ENCODE data around the gene MAP3K14. TPM values are rescaled to one million over a fixed set of nuclear protein-coding genes. Genes with fewer than 3 reads are reported as not detected.
A peak's percentile ranks its signal among the peaks of the same experiment; 100 is the strongest.

MAP3K14 gene
- polyA plus RNA-seq, 1 experiment, result 4.9 TPM

DNA sequence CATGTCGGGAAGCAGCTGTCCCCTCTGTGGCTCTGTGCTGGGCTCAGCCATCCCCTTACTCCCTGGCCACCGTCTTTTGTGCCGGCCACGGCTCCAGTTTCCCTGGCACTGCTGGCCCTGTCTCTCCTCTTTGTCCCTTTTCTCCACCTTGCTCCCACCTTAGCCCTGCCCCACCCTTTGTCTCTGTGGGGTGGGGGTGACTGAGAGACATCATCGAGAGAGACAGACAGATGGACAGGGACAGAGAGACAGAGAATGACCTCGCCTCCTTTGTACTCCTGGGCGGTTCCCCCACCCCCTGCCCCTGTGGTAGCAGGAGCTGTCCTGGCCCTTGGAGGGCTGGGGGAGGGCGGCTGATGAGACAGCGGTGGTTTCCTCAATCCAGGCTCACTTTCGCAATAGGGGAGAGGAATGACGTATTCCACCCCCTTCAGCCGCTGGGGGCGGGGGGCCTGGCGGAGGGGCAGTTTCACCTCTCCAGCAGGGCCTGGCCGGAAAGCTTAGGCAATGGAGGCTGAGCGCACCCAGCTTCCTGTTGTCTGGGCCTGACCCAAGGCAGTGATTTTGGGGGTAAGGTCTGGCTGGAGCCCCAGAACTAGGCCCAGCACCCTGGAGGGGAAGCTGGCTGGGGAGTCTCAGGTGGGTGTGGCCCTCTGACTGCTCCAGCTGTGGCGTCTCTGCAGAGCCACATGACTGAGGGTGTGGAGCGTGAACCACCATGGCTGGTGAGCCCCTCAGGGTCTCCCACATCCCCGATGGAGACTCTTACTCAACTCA lies 87.9 kb downstream of the MAP3K14 start:
- H3K27ac ChIP-seq (ENCODE audit: low read depth, low read length), result peak overlapping the region; percentile 89
- H3K9me3 ChIP-seq (ENCODE audit: control insufficient read depth, insufficient read depth, low read length), result no peaks in the 10 kb centered on the region
- TF ChIP-seq, protein P1, sequence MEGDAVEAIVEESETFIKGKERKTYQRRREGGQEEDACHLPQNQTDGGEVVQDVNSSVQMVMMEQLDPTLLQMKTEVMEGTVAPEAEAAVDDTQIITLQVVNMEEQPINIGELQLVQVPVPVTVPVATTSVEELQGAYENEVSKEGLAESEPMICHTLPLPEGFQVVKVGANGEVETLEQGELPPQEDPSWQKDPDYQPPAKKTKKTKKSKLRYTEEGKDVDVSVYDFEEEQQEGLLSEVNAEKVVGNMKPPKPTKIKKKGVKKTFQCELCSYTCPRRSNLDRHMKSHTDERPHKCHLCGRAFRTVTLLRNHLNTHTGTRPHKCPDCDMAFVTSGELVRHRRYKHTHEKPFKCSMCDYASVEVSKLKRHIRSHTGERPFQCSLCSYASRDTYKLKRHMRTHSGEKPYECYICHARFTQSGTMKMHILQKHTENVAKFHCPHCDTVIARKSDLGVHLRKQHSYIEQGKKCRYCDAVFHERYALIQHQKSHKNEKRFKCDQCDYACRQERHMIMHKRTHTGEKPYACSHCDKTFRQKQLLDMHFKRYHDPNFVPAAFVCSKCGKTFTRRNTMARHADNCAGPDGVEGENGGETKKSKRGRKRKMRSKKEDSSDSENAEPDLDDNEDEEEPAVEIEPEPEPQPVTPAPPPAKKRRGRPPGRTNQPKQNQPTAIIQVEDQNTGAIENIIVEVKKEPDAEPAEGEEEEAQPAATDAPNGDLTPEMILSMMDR (IDR thresholded peaks at IDR 0.05; ENCODE audit: low read depth, low read length), result no peak
- peak overlapping the region; percentile 22 for H3K4me3 ChIP-seq (ENCODE audit: low read depth, low read length)
- POLR2A ChIA-PET, result interaction anchor here (0.7 to 2.6 kb wide), 5 partner anchors 10 to 80 kb away, joined by 3 to 24 read pairs (median 3); partner anchors contain the start of gene HEXIM1
- CTCF ChIA-PET, result interaction anchor here (1.1 to 4.4 kb wide), 6 partner anchors 10 to 197 kb away, joined by 3 to 31 read pairs (median 5); partner anchors contain the start of gene ACBD4
- H3K27me3 ChIP-seq (ENCODE audit: control insufficient read depth, insufficient read depth, low read length), result peaks cover 3% of the 10 kb centered on the region
- DNase-seq (ENCODE audit: low read depth, low spot score), result peak; percentile 86

DNA sequence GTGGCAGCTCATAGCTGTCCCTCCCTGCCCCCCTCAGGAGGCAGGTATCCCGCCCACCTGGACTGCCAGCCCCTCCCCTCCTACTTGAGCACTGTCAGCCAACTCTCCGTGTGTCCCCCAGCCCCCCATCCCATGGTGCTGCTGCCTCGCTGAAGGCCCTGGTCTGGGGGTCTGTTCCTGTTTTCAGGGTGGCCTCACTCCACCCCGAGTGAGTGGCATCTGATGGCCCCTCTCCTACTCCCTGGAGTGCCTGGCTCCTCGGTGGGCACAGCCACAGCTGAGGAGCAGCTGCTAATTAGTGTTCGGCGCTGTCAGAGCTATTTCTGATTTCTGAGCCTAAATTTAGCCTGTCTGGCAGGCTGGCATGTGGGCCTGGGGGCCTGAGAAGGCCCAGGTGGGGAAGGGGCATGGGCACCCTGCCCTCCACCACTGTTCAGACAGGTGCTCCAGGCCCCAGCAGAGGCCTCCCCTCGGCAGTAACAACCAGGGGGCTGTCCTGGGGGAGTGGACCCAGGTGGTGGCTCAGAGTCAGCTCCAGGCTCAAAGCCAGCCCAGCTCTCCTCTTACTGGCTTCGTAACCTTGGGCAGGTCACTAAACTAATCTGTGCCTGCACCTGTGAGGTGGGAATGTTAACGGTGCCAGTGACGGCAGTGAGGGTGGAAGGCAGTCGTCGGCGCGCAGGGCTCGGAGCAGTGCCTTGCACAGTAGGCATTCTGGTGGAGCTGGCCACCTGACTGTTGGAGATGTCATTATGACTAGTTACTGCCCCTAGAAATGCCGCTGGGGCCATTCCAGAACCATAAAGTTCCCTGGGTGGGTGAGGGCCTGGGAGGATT lies 88.7 kb downstream of the MAP3K14 start:
- Histone ChIP-seq H3K9me3 (ENCODE audit: control insufficient read depth, insufficient read depth, low read length) (no peaks in the 10 kb centered on the region), H3K27ac (ENCODE audit: low read depth, low read length) (peak overlapping the region; percentile 82), H3K27me3 (ENCODE audit: control insufficient read depth, insufficient read depth, low read length) (peaks cover 3% of the 10 kb centered on the region), H3K4me3 (ENCODE audit: low read depth, low read length) (no peak overlapping the region)
- ChIA-PET CTCF (interaction anchor here (0.5 to 2.6 kb wide), 9 partner anchors 8 to 198 kb away, joined by 3 to 16 read pairs (median 5); partner anchors contain the start of gene ACBD4), POLR2A (interaction anchor here (0.6 to 2.6 kb wide), 4 partner anchors 9 to 178 kb away, joined by 3 to 24 read pairs (median 3); partner anchors contain the start of gene HEXIM1)
- DNase-seq (ENCODE audit: low read depth, low spot score), result no peak
- TF ChIP-seq, protein P1 (IDR thresholded peaks at IDR 0.05; ENCODE audit: low read depth, low read length), result no peak

DNA sequence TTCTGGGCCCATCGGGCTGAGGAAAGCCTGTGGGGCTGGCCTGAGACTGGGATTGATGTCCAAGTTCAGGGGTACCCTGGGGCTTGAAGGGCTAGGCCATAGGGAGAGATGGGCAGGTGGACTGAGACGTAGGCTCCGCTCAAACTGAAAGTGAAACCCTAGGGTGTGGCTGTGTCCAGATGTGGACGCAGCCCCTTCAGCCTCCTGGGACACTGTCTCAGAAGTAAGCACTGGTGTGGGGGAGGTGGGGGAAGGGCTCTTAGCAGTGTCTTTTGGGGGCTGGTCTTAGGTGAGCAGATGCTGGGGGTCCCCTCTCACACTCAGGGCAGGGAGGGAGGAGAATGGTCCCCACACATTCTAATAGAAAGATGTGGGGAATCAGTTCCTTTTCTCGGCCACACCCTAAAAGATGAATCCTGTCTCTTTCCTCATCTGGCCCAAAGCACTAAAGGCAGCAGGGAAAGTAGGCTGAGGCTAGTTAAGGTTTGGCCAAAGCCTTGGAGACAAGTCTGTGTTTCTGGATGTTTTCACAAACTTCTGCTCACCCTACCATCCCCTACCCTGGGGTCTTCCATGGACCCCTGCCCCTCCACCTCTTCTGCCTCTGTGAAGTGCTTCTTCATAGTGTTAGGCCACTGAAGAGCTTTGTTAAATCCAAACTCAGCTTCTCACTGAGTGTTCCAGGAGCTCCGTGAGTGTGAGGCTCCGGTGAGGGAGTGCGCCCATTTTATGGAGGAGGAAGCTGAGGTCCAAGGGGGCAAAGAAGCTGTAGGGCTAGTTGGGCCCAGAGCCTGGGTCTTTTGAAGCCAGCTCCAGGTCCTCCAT lies 89.5 kb downstream of the MAP3K14 start:
- POLR2A ChIA-PET, result interaction anchor here (0.6 to 2.6 kb wide), 2 partner anchors 78 to 177 kb away, joined by 3 to 24 read pairs; partner anchors contain the start of gene HEXIM1
- no peaks in the 10 kb centered on the region for H3K9me3 ChIP-seq (ENCODE audit: control insufficient read depth, insufficient read depth, low read length)
- H3K4me3 ChIP-seq (ENCODE audit: low read depth, low read length), result no peak overlapping the region
- peaks cover 10% of the 10 kb centered on the region for H3K27me3 ChIP-seq (ENCODE audit: control insufficient read depth, insufficient read depth, low read length)
- TF ChIP-seq, protein P1 (IDR thresholded peaks at IDR 0.05; ENCODE audit: low read depth, low read length), result no peak
- CTCF ChIA-PET, result interaction anchor here (0.7 to 2.6 kb wide), 6 partner anchors 8 to 198 kb away, joined by 3 to 16 read pairs (median 6); partner anchors contain the start of gene ACBD4
- H3K27ac ChIP-seq (ENCODE audit: low read depth, low read length), result no peak overlapping the region
- DNase-seq (ENCODE audit: low read depth, low spot score), result no peak

DNA sequence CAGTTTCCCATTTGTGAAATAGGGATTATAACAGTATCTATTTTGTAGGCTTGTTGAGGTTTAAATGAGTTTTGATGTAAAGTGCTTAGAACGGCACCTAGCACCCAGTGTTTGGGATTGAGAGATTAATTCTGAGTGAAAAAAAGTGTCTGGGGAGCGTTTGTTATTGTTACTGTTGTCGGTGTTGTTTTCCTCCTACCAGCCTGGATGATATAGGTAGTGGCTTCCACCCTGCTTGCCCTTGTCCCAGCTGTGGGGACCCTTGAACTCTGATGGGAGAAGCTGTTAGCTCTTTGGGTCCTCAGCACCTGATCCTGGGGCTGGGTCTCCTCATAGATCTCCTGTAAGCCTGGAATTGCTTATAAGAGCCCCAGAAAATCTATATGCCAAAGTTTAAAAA lies 90.2 kb downstream of the MAP3K14 start:
- no peak for DNase-seq (ENCODE audit: low read depth, low spot score)
- POLR2A ChIA-PET, result interaction anchor here (0.6 kb wide), 1 partner anchor 78 kb away, joined by 3 read pairs; the partner anchor contains the start of gene HEXIM1
- H3K27ac ChIP-seq (ENCODE audit: low read depth, low read length), result no peak overlapping the region
- TF ChIP-seq, protein P1 (IDR thresholded peaks at IDR 0.05; ENCODE audit: low read depth, low read length), result no peak
- H3K4me3 ChIP-seq (ENCODE audit: low read depth, low read length), result no peak overlapping the region
- CTCF ChIA-PET, result interaction anchor here (0.6 to 1.8 kb wide), 3 partner anchors 9 to 164 kb away, joined by 6 to 10 read pairs (median 9); partner anchors contain the start of gene ACBD4
- peaks cover 12% of the 10 kb centered on the region for H3K27me3 ChIP-seq (ENCODE audit: control insufficient read depth, insufficient read depth, low read length)
- H3K9me3 ChIP-seq (ENCODE audit: control insufficient read depth, insufficient read depth, low read length), result no peaks in the 10 kb centered on the region

Data from AG04450 (cell line).